DMS 273 (cell line): Measurements from ENCODE around the gene FER.
"Not testable (repeated sequence)": the region's sequence is repeated elsewhere in the genome, so short reads cannot be mapped to it uniquely, and the experiment has no call there.

Experiments used
- DNase-seq: peaks from one replicate; lab custom pipeline; 2025; ENCODE audit not compliant: unreplicated experiment; lab: John Stamatoyannopoulos, UW

Gene FER

GRCh38 chr5:109028608-109029299 is 281.1 kb downstream of the FER start:
- peak; percentile 3 for DNase-seq

GRCh38 chr5:109029847-109030246 is 282.1 kb downstream of the FER start:
- no peak for DNase-seq

GRCh38 chr5:109030360-109031143 is 282.9 kb downstream of the FER start:
- no peak for DNase-seq

GRCh38 chr5:109034306-109034705 is 286.6 kb downstream of the FER start:
- DNase-seq = no peak

GRCh38 chr5:109035436-109035835 is 287.7 kb downstream of the FER start:
- DNase-seq = no peak

- DNase-seq = no peak
Observed at GRCh38 chr5:109038209-109038840, 290.6 kb downstream of the FER start.

GRCh38 chr5:109041317-109041716 is 293.6 kb downstream of the FER start:
- no peak for DNase-seq

GRCh38 chr5:109045710-109046109 is 298.0 kb downstream of the FER start:
- DNase-seq = no peak

GRCh38 chr5:109049565-109049964 is 301.9 kb downstream of the FER start:
- no peak for DNase-seq

GRCh38 chr5:109050321-109050720 is 302.6 kb downstream of the FER start:
- not testable (repeated sequence) for DNase-seq

GRCh38 chr5:109052216-109052615 is 304.5 kb downstream of the FER start:
- DNase-seq = not testable (repeated sequence)

GRCh38 chr5:109053995-109054417 is 306.3 kb downstream of the FER start:
- DNase-seq = no peak

GRCh38 chr5:109060378-109061025 is 312.8 kb downstream of the FER start:
- no peak for DNase-seq

- no peak for DNase-seq
Observed at GRCh38 chr5:109062664-109063063, 315.0 kb downstream of the FER start.

- no peak for DNase-seq
Observed at GRCh38 chr5:109063223-109063622, 315.5 kb downstream of the FER start.

GRCh38 chr5:109076741-109077140 is 329.0 kb downstream of the FER start:
- DNase-seq = no peak

- no peak for DNase-seq
Observed at GRCh38 chr5:109078448-109078847, 330.8 kb downstream of the FER start.

- no peak for DNase-seq
Observed at GRCh38 chr5:109080481-109080880, 332.8 kb downstream of the FER start.

GRCh38 chr5:109080896-109081295 is 333.2 kb downstream of the FER start:
- no peak for DNase-seq

GRCh38 chr5:109083937-109084336 is 336.2 kb downstream of the FER start:
- DNase-seq = no peak

GRCh38 chr5:109089191-109089590 is 341.5 kb downstream of the FER start:
- no peak for DNase-seq
